Neural progenitor cell (in vitro differentiated cells): ENCODE results near the gene VPS4B. TPM values are rescaled to one million over a fixed set of nuclear protein-coding genes. Genes with fewer than 3 reads are reported as not detected.

Experiments used
- DNase-seq: peaks from one replicate; pipeline ENCODE4 v3.0.0-alpha.2; 2016; ENCODE audit warnings: low spot score
- H2AFZ ChIP-seq: fragments of 200-600 bp; sonication (generic); replicated peaks from 2 replicates; pipeline ENCODE4 v1.6.1; 2016; ENCODE audit warnings: antibody characterized with exemption
- H3F3A ChIP-seq: fragments of 200-600 bp; sonication (generic); 2 replicates; pipeline ENCODE4 v1.6.1; 2016; ENCODE audit warnings: antibody characterized with exemption, low read depth
- H3K27ac ChIP-seq: fragments of 200-600 bp; sonication (generic); 2 replicates; pipeline ENCODE4 v1.5.1; 2016; ENCODE audit warnings: mild to moderate bottlenecking
- H3K27me3 ChIP-seq: fragments of 200-600 bp; sonication (generic); 2 replicates; pipeline ENCODE4 v1.6.1; 2016; ENCODE audit warnings: mild to moderate bottlenecking, moderate library complexity
- H3K36me3 ChIP-seq: fragments of 200-600 bp; sonication (generic); 2 replicates; pipeline ENCODE4 v1.5.1; 2016
- H3K4me1 ChIP-seq: fragments of 200-600 bp; sonication (generic); 2 replicates; pipeline ENCODE4 v1.6.1; 2016; ENCODE audit warnings: mixed run types
- H3K4me2 ChIP-seq: fragments of 200-600 bp; sonication (generic); 2 replicates; pipeline ENCODE4 v1.6.1; 2016
- H3K4me3 ChIP-seq: fragments of 200-600 bp; sonication (generic); 2 replicates; pipeline ENCODE4 v1.5.1; 2016
- H3K79me2 ChIP-seq: fragments of 200-600 bp; sonication (generic); 2 replicates; pipeline ENCODE4 v1.6.1; 2016; ENCODE audit warnings: low read depth
- H3K9ac ChIP-seq: fragments of 200-600 bp; sonication (generic); 2 replicates; pipeline ENCODE4 v1.6.1; 2016
- H3K9me3 ChIP-seq: fragments of 200-600 bp; sonication (generic); 2 replicates; pipeline ENCODE4 v1.5.1; 2016; ENCODE audit warnings: low read depth
- H4K20me1 ChIP-seq: fragments of 200-600 bp; sonication (generic); 2 replicates; pipeline ENCODE4 v1.6.1; 2016; ENCODE audit warnings: low read depth
- H3K27ac Mint-ChIP-seq: 3 replicates; pipeline ENCODE4 v1.8.0; 2021; ENCODE audit warnings: mixed read lengths
- H3K27me3 Mint-ChIP-seq: 2 replicates; pipeline ENCODE4 v1.8.0; 2022; ENCODE audit warnings: low read depth, mild to moderate bottlenecking, inconsistent platforms, moderate library complexity, mixed read lengths; ENCODE audit not compliant: insufficient read depth
- H3K36me3 Mint-ChIP-seq: 3 replicates; pipeline ENCODE4 v1.8.0; 2021; ENCODE audit warnings: mixed read lengths
- H3K4me1 Mint-ChIP-seq: 3 replicates; pipeline ENCODE4 v1.8.0; 2021; ENCODE audit warnings: mixed read lengths
- H3K4me3 Mint-ChIP-seq: 3 replicates; pipeline ENCODE4 v1.8.0; 2021; ENCODE audit warnings: mild to moderate bottlenecking, moderate library complexity, mixed read lengths
- H3K9me3 Mint-ChIP-seq: 3 replicates; pipeline ENCODE4 v1.8.0; 2020; ENCODE audit warnings: mixed read lengths
- EZH2 ChIP-seq: fragments of 200-600 bp; sonication (generic); IDR thresholded peaks from 2 replicates; pipeline ENCODE4 v1.6.1; 2017; ENCODE audit warnings: antibody characterized with exemption, mild to moderate bottlenecking, moderate library complexity
- EZH2phosphoT487 ChIP-seq: fragments of 200-600 bp; sonication (generic); IDR thresholded peaks from 2 replicates; pipeline ENCODE4 v1.6.1; 2017; ENCODE audit warnings: antibody characterized with exemption
- total RNA-seq: library from RNA; depleted of rRNA; stranded (reverse); fragments of >200 nt; gene quantifications from 2 replicates; pipeline ENCODE4 v1.2.3, GENCODE V29; 2015; ENCODE audit warnings: low replicate concordance
- TF ChIP-seq, protein P1 (sequence below): fragments of 200-600 bp; sonication (generic); IDR thresholded peaks from 2 replicates; pipeline ENCODE4 v1.5.1; 2017; ENCODE audit warnings: antibody characterized with exemption, mild to moderate bottlenecking

Gene VPS4B
- total RNA-seq, 1 donor from 2014 or later = 42.2 TPM

DNA sequence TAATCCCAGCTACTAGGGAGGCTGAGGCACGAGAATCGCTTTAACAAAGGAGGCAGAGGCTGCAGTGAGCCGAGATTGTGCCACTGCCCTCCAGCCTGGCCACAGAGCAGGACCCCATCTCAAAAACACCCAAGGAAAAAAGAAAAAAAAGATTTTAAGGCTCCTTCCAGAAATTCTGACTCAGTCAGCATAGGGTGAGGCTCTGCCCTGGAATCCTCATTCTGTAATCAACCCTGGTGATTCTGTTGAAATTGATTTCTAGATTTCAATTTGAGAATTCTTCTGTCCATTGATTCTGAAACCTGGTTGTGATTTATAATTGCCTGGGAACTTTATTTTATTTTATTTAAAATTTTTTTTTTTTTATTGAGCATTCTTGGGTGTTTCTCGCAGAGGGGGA, 27.1 kb upstream of the VPS4B start:
- H3K4me2 ChIP-seq = no peak overlapping the region
- no peaks in the 10 kb centered on the region for H3K27me3 ChIP-seq
- Mint-ChIP-seq H3K9me3 (no peaks in the 10 kb centered on the region), H3K27me3 (no peaks in the 10 kb centered on the region), H3K4me3 (no peak overlapping the region), H3K36me3 (no peaks in the 10 kb centered on the region), H3K27ac (no peak overlapping the region), H3K4me1 (no peaks in the 10 kb centered on the region)
- H3K36me3 ChIP-seq = no peaks in the 10 kb centered on the region
- no peaks in the 10 kb centered on the region for H3K4me1 ChIP-seq
- no peak overlapping the region for H2AFZ ChIP-seq
- no peak overlapping the region for H3K9ac ChIP-seq
- no peak for DNase-seq
- H4K20me1 ChIP-seq = no peaks in the 10 kb centered on the region
- no peak overlapping the region for H3K4me3 ChIP-seq
- H3K27ac ChIP-seq = no peak overlapping the region
- TF ChIP-seq, protein P1, sequence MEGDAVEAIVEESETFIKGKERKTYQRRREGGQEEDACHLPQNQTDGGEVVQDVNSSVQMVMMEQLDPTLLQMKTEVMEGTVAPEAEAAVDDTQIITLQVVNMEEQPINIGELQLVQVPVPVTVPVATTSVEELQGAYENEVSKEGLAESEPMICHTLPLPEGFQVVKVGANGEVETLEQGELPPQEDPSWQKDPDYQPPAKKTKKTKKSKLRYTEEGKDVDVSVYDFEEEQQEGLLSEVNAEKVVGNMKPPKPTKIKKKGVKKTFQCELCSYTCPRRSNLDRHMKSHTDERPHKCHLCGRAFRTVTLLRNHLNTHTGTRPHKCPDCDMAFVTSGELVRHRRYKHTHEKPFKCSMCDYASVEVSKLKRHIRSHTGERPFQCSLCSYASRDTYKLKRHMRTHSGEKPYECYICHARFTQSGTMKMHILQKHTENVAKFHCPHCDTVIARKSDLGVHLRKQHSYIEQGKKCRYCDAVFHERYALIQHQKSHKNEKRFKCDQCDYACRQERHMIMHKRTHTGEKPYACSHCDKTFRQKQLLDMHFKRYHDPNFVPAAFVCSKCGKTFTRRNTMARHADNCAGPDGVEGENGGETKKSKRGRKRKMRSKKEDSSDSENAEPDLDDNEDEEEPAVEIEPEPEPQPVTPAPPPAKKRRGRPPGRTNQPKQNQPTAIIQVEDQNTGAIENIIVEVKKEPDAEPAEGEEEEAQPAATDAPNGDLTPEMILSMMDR = no peak
- no peak for TF ChIP-seq EZH2phosphoT487
- TF ChIP-seq EZH2 = no peak
- H3F3A ChIP-seq = no peaks in the 10 kb centered on the region
- H3K79me2 ChIP-seq = no peaks in the 10 kb centered on the region
- H3K9me3 ChIP-seq = no peaks in the 10 kb centered on the region

- Histone ChIP-seq H3K36me3 (no peaks in the 10 kb centered on the region), H3K4me1 (no peaks in the 10 kb centered on the region), H3K4me2 (no peak overlapping the region), H3K9me3 (no peaks in the 10 kb centered on the region), H3K79me2 (no peaks in the 10 kb centered on the region), H3K27ac (no peak overlapping the region), H3K27me3 (no peaks in the 10 kb centered on the region), H3K4me3 (no peak overlapping the region), H3K9ac (no peak overlapping the region), H3F3A (no peaks in the 10 kb centered on the region), H2AFZ (no peak overlapping the region), H4K20me1 (no peaks in the 10 kb centered on the region)
- peaks cover 7% of the 10 kb centered on the region for H3K4me1 Mint-ChIP-seq
- TF ChIP-seq EZH2 (no peak), EZH2phosphoT487 (no peak)
- TF ChIP-seq, protein P1 = no peak
- no peak for DNase-seq
- H3K36me3 Mint-ChIP-seq = no peaks in the 10 kb centered on the region
- no peak overlapping the region for H3K27ac Mint-ChIP-seq
- H3K27me3 Mint-ChIP-seq = peaks cover 4% of the 10 kb centered on the region
- H3K4me3 Mint-ChIP-seq = no peak overlapping the region
- no peaks in the 10 kb centered on the region for H3K9me3 Mint-ChIP-seq
Measured at GRCh38 chr18:63447066-63447465, 24.8 kb upstream of the VPS4B start.

DNA sequence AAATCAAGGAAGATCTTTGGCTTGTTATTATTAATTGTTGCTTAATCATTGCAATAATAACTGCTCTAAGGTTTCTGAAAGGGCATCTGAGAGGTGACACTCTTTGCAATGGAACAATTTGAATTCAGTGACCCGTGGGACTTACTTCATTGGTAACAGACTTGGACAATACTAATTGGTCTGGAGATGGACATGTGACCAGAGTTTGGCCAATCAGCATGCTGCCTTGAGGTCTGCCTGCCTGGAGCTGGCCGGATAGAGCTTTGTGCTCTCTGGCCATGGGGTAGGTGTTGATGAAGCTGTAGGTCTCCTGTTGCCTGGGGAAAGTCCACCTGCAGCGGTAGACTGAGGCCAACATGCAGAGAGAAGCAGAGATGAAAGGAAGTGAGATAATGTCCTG, 24.0 kb upstream of the VPS4B start:
- H3K4me3 ChIP-seq = no peak overlapping the region
- no peaks in the 10 kb centered on the region for H3K4me1 ChIP-seq
- Mint-ChIP-seq H3K27me3 (peaks cover 4% of the 10 kb centered on the region), H3K9me3 (no peaks in the 10 kb centered on the region), H3K36me3 (no peaks in the 10 kb centered on the region), H3K4me1 (peaks cover 7% of the 10 kb centered on the region), H3K4me3 (no peak overlapping the region), H3K27ac (no peak overlapping the region)
- no peaks in the 10 kb centered on the region for H3K27me3 ChIP-seq
- H3K27ac ChIP-seq = no peak overlapping the region
- no peaks in the 10 kb centered on the region for H3K36me3 ChIP-seq
- no peak overlapping the region for H3K4me2 ChIP-seq
- DNase-seq = no peak
- no peaks in the 10 kb centered on the region for H3K9me3 ChIP-seq
- TF ChIP-seq, protein P1 = no peak
- TF ChIP-seq EZH2phosphoT487 = no peak
- no peak for TF ChIP-seq EZH2
- no peaks in the 10 kb centered on the region for H4K20me1 ChIP-seq
- no peak overlapping the region for H2AFZ ChIP-seq
- H3K79me2 ChIP-seq = no peaks in the 10 kb centered on the region
- no peak overlapping the region for H3K9ac ChIP-seq
- no peaks in the 10 kb centered on the region for H3F3A ChIP-seq
